H1 (cell line): ENCODE results near the gene ZNF618.

Source experiments
- ATF3 ChIP-seq: IDR thresholded peaks from 2 replicates; pipeline ENCODE4 v1.6.1; 2011; ENCODE audit warnings: low read depth, mild to moderate bottlenecking, low read length; ENCODE audit not compliant: insufficient read depth
- CTCF ChIP-seq, 3 experiments: IDR thresholded peaks; 1 replicate in 2 of 3; 2 replicates in 1 of 3; pipeline versions ENCODE4 v1.5.1 to v1.6.1; 2011; ENCODE audit warnings: low read length in 3 of 3, mild to moderate bottlenecking in 3 of 3, inconsistent platforms in 2 of 3, low read depth in 1 of 3, moderate library complexity in 1 of 3; ENCODE audit not compliant: insufficient read depth in 1 of 3; ENCODE audit errors: control extremely low read depth in 1 of 3
- EZH2 ChIP-seq: fragments of 200-600 bp; sonication (generic); IDR thresholded peaks from 2 replicates; pipeline ENCODE4 v1.7.1; 2012; ENCODE audit warnings: low read depth, mild to moderate bottlenecking, moderate library complexity, low read length, inconsistent platforms; ENCODE audit not compliant: severe bottlenecking
- SIN3A ChIP-seq, 2 experiments: IDR thresholded peaks in 1 of 2; conservative IDR thresholded peaks in 1 of 2; 2 replicates each; pipeline ENCODE4 v1.6.1; 2011 to 2012; ENCODE audit warnings: low read length in 2 of 2, improper control_type of control experiment in 1 of 2, low read depth in 1 of 2, mild to moderate bottlenecking in 1 of 2
- YY1 ChIP-seq: IDR thresholded peaks from 2 replicates; pipeline ENCODE4 v1.6.1; 2011; ENCODE audit warnings: low read depth, mild to moderate bottlenecking, low read length

DNA sequence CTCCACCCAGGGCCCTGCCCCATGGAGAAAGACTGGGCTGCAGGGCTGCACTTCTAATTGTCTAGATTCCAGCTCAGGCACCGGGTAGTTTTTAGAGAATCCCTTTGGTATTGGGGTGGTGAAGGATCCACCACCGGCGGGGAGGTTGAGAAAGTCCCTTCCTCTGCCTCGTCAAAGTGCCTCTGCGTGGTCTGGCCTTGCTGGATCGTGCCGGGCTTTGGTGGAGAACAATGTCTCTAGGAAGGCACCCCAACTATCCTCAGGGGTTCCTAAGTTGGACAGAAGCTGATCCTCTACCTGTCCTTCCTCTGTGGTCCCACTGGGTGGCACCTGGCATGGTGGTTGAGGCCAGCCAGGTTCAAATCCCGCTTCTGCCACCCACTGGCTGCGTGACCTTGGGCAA, 209.3 kb downstream of the ZNF618 start:
- TF ChIP-seq EZH2, result no peak
- TF ChIP-seq YY1, result no peak
- no peak for TF ChIP-seq SIN3A (conservative IDR thresholded peaks at IDR 0.05 in 1 of 2, IDR thresholded peaks at IDR 0.05 in 1 of 2; ENCODE audit: low read depth in 1 of 2, low read length in 2 of 2)
- TF ChIP-seq CTCF (IDR thresholded peaks at IDR 0.05; ENCODE audit: control extremely low read depth in 1 of 3, insufficient read depth in 1 of 3, low read depth in 1 of 3, low read length in 3 of 3), result peak in 2 of 3 experiments; percentile 22 to 52; a peak in 3 of 4 replicates
- TF ChIP-seq ATF3, result no peak
